ENCODE measurements around the gene MICU1.
A peak's percentile ranks its signal among the peaks of the same experiment; 100 is the strongest.
"Not testable (repeated sequence)": the region's sequence is repeated elsewhere in the genome, so short reads cannot be mapped to it uniquely, and the experiment has no call there.

Gene MICU1

DNA sequence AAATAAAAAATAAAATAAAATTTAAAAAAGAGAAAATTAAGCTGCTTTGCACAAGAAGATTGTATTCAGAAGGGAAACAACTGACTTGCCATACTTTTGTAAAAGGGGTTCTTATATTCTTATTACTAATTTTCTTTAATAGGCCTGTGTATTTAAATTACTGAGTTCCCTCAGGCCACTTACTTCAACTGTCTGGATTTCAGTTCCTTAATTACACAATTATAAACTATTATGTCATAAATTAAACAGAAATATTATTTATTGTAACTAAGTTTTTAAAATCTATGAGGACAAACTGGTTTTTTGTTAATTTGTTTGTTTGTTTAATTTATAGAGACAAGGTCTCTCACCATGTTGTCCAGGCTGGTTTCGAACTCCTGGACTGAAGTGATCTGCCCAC lies 22.4 kb upstream of the MICU1 start:
- TF ChIP-seq, protein P1, sequence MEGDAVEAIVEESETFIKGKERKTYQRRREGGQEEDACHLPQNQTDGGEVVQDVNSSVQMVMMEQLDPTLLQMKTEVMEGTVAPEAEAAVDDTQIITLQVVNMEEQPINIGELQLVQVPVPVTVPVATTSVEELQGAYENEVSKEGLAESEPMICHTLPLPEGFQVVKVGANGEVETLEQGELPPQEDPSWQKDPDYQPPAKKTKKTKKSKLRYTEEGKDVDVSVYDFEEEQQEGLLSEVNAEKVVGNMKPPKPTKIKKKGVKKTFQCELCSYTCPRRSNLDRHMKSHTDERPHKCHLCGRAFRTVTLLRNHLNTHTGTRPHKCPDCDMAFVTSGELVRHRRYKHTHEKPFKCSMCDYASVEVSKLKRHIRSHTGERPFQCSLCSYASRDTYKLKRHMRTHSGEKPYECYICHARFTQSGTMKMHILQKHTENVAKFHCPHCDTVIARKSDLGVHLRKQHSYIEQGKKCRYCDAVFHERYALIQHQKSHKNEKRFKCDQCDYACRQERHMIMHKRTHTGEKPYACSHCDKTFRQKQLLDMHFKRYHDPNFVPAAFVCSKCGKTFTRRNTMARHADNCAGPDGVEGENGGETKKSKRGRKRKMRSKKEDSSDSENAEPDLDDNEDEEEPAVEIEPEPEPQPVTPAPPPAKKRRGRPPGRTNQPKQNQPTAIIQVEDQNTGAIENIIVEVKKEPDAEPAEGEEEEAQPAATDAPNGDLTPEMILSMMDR (IDR thresholded peaks at IDR 0.05; ENCODE audit: low read depth, low read length), result no peak
- no peak overlapping the region for H3K4me3 ChIP-seq (ENCODE audit: low read depth, low read length)
- in situ Hi-C loops (cut with HindIII; ENCODE audit: low sequenced_read_pairs), result no loop called here
- no peak for DNase-seq (ENCODE audit: low read depth, low spot score)

DNA sequence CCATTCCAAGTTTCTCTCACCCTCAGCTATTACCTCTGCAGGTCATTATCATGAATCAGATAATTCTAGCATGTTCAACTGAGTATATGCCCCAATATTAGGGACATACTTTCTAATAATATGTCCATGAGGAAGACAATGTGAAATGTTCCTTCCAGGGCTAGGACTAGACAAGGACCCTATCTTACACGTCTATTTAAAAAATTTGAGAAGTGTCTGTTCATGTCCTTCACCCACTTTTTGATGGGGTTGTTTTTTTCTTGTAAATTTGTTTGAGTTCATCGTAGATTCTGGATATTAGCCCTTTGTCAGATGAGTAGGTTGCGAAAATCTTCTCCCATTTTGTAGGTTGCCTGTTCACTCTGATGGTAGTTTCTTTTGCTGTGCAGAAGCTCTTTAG lies 21.1 kb upstream of the MICU1 start:
- DNase-seq (ENCODE audit: low read depth, low spot score); in situ Hi-C loops (cut with HindIII; ENCODE audit: low sequenced_read_pairs): not testable (repeated sequence)

DNA sequence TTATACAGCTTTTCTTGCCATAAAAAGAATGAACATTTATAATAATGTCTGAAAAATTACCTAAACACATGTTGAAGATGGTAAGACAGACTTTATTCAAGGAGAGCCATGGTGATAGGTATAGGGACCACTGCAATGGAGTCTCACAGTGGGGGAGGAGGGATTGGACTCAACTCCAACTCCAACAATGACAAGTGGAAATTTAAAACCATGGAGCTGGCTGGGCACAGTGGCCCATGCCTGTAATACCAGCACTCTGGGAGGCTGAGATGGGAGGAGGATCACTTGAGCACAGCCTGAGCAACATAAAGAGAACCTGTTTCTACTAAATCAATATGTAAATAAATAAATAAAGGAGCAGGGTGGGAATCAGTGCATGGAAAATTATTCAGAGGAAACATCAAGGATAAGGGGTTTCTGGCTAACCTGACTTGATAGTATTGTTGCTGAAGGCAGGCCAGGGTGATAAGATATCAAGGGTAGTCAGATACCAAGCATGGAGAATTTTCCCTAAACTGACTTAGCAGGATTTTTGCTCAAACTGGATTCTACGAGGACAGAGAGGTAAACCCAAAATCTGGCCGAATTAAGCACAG lies 19.5 kb upstream of the MICU1 start:
- TF ChIP-seq, protein P1 (IDR thresholded peaks at IDR 0.05; ENCODE audit: low read depth, low read length), result no peak
- in situ Hi-C loops (cut with HindIII; ENCODE audit: low sequenced_read_pairs), result no loop called here
- no peak overlapping the region for H3K4me3 ChIP-seq (ENCODE audit: low read depth, low read length)
- no peak for DNase-seq (ENCODE audit: low read depth, low spot score)

More for the DNA sequence above, 21.1 kb upstream of the MICU1 start:
- H3K4me3 ChIP-seq (ENCODE audit: low read depth, low read length), result not testable (repeated sequence)

DNA sequence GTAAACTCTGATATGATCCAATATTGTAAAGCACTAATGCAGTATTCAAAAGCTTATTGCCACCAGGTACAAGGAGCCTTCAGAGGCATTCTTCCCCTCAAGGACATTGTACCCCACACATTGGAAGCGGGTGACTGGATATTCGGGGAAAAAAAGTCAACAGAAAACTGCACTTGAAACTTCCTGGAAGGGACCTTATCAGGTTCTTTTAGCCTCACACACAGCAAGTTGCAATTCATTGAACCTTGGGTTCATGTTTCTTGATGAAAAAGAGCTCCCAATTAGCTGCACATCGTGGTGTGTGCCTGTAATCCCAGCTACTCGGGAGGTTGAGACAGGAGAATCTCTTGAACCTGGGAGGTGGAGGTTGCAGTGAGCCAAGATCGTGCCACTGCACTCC lies 16.4 kb upstream of the MICU1 start:
- in situ Hi-C loops (cut with HindIII; ENCODE audit: low sequenced_read_pairs), result no loop called here
- TF ChIP-seq, protein P1 (IDR thresholded peaks at IDR 0.05; ENCODE audit: low read depth, low read length), result no peak
- no peak for DNase-seq (ENCODE audit: low read depth, low spot score)
- no peak overlapping the region for H3K4me3 ChIP-seq (ENCODE audit: low read depth, low read length)

DNA sequence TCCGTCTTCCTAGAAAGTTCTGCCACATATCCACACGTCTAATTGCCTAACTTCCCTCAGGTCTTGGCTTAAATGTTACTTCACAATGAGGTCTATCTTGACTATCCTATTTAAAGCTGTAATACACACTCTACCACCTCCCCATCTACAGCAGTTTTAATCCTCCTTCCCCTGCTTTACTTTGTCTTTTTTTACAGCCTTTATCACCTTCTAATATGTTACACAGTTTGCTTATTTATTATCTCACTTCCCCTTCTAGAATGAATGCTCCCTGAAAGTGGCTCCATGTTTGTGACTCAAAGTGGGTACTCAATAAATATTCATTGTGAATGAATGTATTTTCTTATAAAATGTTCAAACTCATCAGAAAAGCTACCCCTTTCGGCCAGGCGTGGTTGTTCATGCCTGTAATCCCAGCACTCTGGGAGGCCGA lies 13.6 kb upstream of the MICU1 start:
- in situ Hi-C loops (cut with HindIII; ENCODE audit: low sequenced_read_pairs), result no loop called here
- TF ChIP-seq, protein P1 (IDR thresholded peaks at IDR 0.05; ENCODE audit: low read depth, low read length), result no peak
- DNase-seq (ENCODE audit: low read depth, low spot score), result no peak
- H3K4me3 ChIP-seq (ENCODE audit: low read depth, low read length), result no peak overlapping the region

DNA sequence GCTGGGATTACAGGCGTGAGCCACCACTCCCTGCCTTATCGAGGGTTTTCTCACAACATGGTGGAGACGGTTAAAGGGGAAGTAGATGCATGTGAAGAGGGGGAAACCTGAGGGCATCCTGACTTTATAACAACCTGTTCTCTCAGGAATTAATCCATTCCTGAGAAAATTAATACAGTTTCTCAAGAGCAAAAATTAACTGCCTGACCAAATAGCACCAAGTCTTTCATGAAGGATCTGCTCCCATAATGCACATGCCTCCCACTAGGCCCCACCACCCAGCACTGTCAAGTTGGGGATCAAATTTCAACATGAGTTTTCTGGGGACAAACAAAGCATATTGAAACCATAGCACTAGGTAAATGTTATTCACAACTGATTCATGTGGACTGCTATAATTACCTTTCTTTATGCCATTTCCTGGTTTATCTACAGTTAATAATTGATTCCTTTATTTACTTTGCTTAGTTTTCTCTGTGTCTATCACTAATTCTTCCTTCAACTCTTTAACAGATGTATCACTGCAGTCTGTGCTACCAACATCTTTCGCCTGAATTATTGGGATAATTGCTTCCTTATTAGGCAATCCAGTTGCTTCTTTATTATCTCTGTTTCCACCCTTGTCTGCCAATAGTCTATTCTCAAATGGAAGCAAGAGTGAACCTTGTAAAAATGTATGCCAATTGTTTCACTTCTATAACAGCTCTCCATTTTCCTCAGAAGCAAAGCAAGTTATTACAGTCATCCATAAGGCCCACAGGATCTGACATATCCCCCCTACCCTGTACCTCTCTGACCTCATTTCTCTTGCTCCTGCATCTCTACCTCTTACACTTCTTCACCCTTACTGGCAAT lies 12.9 kb upstream of the MICU1 start:
- in situ Hi-C loops (cut with HindIII; ENCODE audit: low sequenced_read_pairs), result no loop called here
- H3K4me3 ChIP-seq (ENCODE audit: low read depth, low read length), result no peak overlapping the region
- TF ChIP-seq, protein P1 (IDR thresholded peaks at IDR 0.05; ENCODE audit: low read depth, low read length), result no peak
- no peak for DNase-seq (ENCODE audit: low read depth, low spot score)

DNA sequence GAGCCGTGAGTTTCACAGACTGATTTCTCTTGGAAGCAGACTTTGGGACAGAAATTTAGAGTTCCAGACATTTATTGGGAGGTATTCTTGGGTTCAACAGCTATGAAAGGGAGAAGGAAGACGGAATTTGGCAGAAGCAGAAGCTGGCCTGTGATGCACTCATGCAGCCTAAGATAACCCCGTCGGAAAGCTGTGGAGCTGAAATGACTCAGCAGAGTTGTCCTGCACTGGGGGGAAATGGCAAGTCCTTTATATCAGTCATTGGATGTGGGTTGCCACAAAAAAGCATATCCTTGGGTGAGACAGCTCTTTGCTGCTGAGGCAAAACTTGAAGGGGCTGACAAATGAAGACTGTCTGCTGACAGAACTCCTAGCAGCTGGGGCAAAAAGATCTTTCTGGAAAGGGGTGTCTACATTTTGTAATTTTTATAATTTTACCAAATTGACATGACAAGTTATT lies 11.5 kb upstream of the MICU1 start:
- in situ Hi-C loops (cut with HindIII; ENCODE audit: low sequenced_read_pairs), result no loop called here
- TF ChIP-seq, protein P1 (IDR thresholded peaks at IDR 0.05; ENCODE audit: low read depth, low read length), result no peak
- peak; percentile 52 for DNase-seq (ENCODE audit: low read depth, low spot score)
- no peak overlapping the region for H3K4me3 ChIP-seq (ENCODE audit: low read depth, low read length)

All from astrocyte of the spinal cord (primary cell).